ENCODE results near the gene NPW. TPM values are rescaled to one million over a fixed set of nuclear protein-coding genes. Genes with fewer than 3 reads are reported as not detected.
A peak's percentile ranks its signal among the peaks of the same experiment; 100 is the strongest.

Gene NPW
- total RNA-seq, 1 donor from 2014 or later, result not detected

GRCh38 chr16:1991948-1992703 is 27.5 kb upstream of the NPW start:
- DNase-seq (ENCODE audit: low read depth), result peak; percentile 65
- Histone ChIP-seq H3K4me3 (ENCODE audit: low read depth, low read length) (peak overlapping the region; percentile 28), H3K27me3 (ENCODE audit: control insufficient read depth, insufficient read depth, low read length) (peaks cover 14% of the 10 kb centered on the region), H3K36me3 (ENCODE audit: control insufficient read depth, insufficient read depth, low read length) (peaks cover 2% of the 10 kb centered on the region)
- no peak for FAIRE-seq
- TF ChIP-seq, protein P1, sequence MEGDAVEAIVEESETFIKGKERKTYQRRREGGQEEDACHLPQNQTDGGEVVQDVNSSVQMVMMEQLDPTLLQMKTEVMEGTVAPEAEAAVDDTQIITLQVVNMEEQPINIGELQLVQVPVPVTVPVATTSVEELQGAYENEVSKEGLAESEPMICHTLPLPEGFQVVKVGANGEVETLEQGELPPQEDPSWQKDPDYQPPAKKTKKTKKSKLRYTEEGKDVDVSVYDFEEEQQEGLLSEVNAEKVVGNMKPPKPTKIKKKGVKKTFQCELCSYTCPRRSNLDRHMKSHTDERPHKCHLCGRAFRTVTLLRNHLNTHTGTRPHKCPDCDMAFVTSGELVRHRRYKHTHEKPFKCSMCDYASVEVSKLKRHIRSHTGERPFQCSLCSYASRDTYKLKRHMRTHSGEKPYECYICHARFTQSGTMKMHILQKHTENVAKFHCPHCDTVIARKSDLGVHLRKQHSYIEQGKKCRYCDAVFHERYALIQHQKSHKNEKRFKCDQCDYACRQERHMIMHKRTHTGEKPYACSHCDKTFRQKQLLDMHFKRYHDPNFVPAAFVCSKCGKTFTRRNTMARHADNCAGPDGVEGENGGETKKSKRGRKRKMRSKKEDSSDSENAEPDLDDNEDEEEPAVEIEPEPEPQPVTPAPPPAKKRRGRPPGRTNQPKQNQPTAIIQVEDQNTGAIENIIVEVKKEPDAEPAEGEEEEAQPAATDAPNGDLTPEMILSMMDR (IDR thresholded peaks at IDR 0.05; ENCODE audit: insufficient read depth, low read length, severe bottlenecking), result no peak

DNA sequence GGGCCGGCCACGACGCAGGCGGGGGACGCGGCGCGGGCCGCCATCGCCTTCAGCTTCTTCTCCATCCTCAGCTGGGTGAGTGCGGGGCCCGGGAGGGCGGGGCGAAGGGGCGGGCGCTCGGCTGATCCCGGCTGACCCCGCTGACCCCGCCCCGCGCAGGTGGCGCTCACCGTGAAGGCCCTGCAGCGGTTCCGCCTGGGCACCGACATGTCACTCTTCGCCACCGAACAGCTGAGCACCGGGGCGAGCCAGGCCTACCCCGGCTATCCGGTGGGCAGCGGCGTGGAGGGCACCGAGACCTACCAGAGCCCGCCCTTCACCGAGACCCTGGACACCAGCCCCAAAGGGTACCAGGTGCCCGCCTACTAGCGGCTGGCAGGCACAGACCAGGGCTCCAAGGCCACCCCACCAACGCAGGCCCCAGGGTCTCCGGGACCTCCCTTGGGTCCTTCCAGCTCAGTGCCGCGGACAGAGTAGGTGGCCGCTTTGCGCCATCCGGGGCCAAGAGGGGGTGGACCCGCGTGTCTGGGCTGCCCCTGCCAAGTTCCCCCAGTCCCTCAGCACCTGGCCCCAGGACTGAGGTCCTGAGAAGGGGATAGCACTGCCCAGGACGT is 26.8 kb upstream of the NPW start:
- TF ChIP-seq, protein P1 (IDR thresholded peaks at IDR 0.05; ENCODE audit: insufficient read depth, low read length, severe bottlenecking), result no peak
- H3K36me3 ChIP-seq (ENCODE audit: control insufficient read depth, insufficient read depth, low read length), result peaks cover 8% of the 10 kb centered on the region
- FAIRE-seq (no peak), DNase-seq (ENCODE audit: low read depth) (no peak)
- H3K4me3 ChIP-seq (ENCODE audit: low read depth, low read length), result no peak overlapping the region
- H3K27me3 ChIP-seq (ENCODE audit: control insufficient read depth, insufficient read depth, low read length), result peaks cover 14% of the 10 kb centered on the region

GRCh38 chr16:1993731-1994131 is 25.9 kb upstream of the NPW start:
- FAIRE-seq, result peak; percentile 80
- peaks cover 14% of the 10 kb centered on the region for H3K36me3 ChIP-seq (ENCODE audit: control insufficient read depth, insufficient read depth, low read length)
- H3K4me3 ChIP-seq (ENCODE audit: low read depth, low read length), result no peak overlapping the region
- TF ChIP-seq, protein P1 (IDR thresholded peaks at IDR 0.05; ENCODE audit: insufficient read depth, low read length, severe bottlenecking), result no peak
- peaks cover 11% of the 10 kb centered on the region for H3K27me3 ChIP-seq (ENCODE audit: control insufficient read depth, insufficient read depth, low read length)
- DNase-seq (ENCODE audit: low read depth), result peak; percentile 85

DNA sequence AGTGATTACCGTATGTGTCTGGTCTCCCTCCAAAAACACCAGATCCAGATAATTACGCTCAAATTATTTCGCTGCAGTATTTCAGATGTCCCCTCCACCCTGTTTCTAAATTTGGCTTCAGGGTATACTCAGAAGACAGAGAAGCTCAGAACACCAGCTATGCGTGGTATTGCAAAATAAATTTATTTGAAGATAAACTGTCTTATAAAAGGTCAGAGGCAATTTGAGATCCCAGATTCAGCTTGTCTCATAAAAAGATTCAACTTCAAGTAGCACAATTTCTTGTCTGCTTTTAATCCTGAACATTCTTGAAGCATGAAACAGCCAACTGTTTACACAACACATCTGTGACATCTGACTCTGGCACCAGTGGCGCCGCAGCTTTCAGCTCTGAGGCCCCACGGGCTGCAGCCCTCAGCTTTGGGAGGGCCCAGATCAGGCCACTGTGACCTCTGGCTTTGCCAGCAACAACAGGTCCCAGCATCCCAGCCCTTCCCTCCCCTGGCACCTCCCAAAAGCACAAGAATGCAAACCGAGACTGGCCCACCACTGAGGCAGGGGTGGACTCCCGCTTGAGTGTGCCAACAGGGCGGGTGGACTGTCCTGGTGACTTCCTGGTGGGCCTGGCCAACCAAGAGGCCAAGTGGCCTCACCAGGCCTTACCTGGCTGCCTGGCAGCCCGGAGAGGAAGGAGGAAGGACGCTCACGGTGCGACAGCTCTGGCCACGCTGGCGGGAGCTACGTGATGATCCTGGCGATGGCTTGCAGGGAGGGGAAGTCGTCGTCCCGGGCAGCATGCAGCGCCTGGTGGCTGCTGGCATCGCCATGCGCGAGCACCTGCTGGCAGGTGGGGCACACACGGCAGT is 21.9 kb upstream of the NPW start:
- FAIRE-seq (no peak), DNase-seq (ENCODE audit: low read depth) (no peak)
- Histone ChIP-seq H3K27me3 (ENCODE audit: control insufficient read depth, insufficient read depth, low read length) (no peaks in the 10 kb centered on the region), H3K4me3 (ENCODE audit: low read depth, low read length) (no peak overlapping the region), H3K36me3 (ENCODE audit: control insufficient read depth, insufficient read depth, low read length) (peaks cover 39% of the 10 kb centered on the region)
- TF ChIP-seq, protein P1 (IDR thresholded peaks at IDR 0.05; ENCODE audit: insufficient read depth, low read length, severe bottlenecking), result no peak

GRCh38 chr16:1998360-1998835 is 21.2 kb upstream of the NPW start:
- FAIRE-seq (no peak), DNase-seq (ENCODE audit: low read depth) (no peak)
- TF ChIP-seq, protein P1 (IDR thresholded peaks at IDR 0.05; ENCODE audit: insufficient read depth, low read length, severe bottlenecking), result no peak
- Histone ChIP-seq H3K36me3 (ENCODE audit: control insufficient read depth, insufficient read depth, low read length) (peaks cover 45% of the 10 kb centered on the region), H3K27me3 (ENCODE audit: control insufficient read depth, insufficient read depth, low read length) (no peaks in the 10 kb centered on the region), H3K4me3 (ENCODE audit: low read depth, low read length) (no peak overlapping the region)

All from bronchial epithelial cell (primary cell).